ENCODE data around the gene ZC3H18. TPM values are rescaled to one million over a fixed set of nuclear protein-coding genes. Genes with fewer than 3 reads are reported as not detected.

ZC3H18 gene
- total RNA-seq, 1 experiment from 2014 or later = 40.5 TPM

GRCh38 chr16:88548131-88548874 is 21.9 kb upstream of the ZC3H18 start:
- H3K36me3 Mint-ChIP-seq (ENCODE audit: insufficient read depth, unreplicated experiment) = no peaks in the 10 kb centered on the region
- no TSS peak for BruUV-seq (replicated peaks)
- no peak overlapping the region for H3K4me3 Mint-ChIP-seq (ENCODE audit: unreplicated experiment)
- no peak for DNase-seq (ENCODE audit: unreplicated experiment)
- no peak overlapping the region for H3K27ac Mint-ChIP-seq (ENCODE audit: low read depth, unreplicated experiment)
- no peak for TF ChIP-seq CTCF (IDR thresholded peaks at IDR 0.05; ENCODE audit: unreplicated experiment)
- peaks cover 6% of the 10 kb centered on the region for H3K9me3 Mint-ChIP-seq (ENCODE audit: unreplicated experiment)
- CTCF ChIA-PET = interaction anchor here (1.0 kb wide), 1 partner anchor 13 kb away, joined by 3 read pairs; no protein-coding TSS in a partner anchor
- peaks cover 28% of the 10 kb centered on the region for H3K27me3 Mint-ChIP-seq (ENCODE audit: insufficient read depth, unreplicated experiment)
- H3K4me1 Mint-ChIP-seq (ENCODE audit: insufficient read depth, unreplicated experiment) = no peaks in the 10 kb centered on the region
- intact Hi-C loops (cut with micrococcal nuclease) = no loop called here
- POLR2A ChIA-PET = no interaction called here

GRCh38 chr16:88548985-88549384 is 21.2 kb upstream of the ZC3H18 start:
- TF ChIP-seq CTCF (IDR thresholded peaks at IDR 0.05; ENCODE audit: unreplicated experiment) = no peak
- ChIA-PET CTCF (interaction anchor here (1.0 kb wide), 1 partner anchor 12 kb away, joined by 3 read pairs; no protein-coding TSS in a partner anchor), POLR2A (no interaction called here)
- Mint-ChIP-seq H3K4me1 (ENCODE audit: insufficient read depth, unreplicated experiment) (no peaks in the 10 kb centered on the region), H3K27me3 (ENCODE audit: insufficient read depth, unreplicated experiment) (peaks cover 28% of the 10 kb centered on the region), H3K4me3 (ENCODE audit: unreplicated experiment) (no peak overlapping the region), H3K9me3 (ENCODE audit: unreplicated experiment) (no peaks in the 10 kb centered on the region), H3K27ac (ENCODE audit: low read depth, unreplicated experiment) (no peak overlapping the region), H3K36me3 (ENCODE audit: insufficient read depth, unreplicated experiment) (no peaks in the 10 kb centered on the region)
- no peak for DNase-seq (ENCODE audit: unreplicated experiment)
- BruUV-seq (replicated peaks) = no TSS peak
- intact Hi-C loops (cut with micrococcal nuclease) = no loop called here

GRCh38 chr16:88549671-88550245 is 20.4 kb upstream of the ZC3H18 start:
- Mint-ChIP-seq H3K4me3 (ENCODE audit: unreplicated experiment) (no peak overlapping the region), H3K4me1 (ENCODE audit: insufficient read depth, unreplicated experiment) (no peaks in the 10 kb centered on the region), H3K36me3 (ENCODE audit: insufficient read depth, unreplicated experiment) (no peaks in the 10 kb centered on the region), H3K9me3 (ENCODE audit: unreplicated experiment) (no peaks in the 10 kb centered on the region), H3K27ac (ENCODE audit: low read depth, unreplicated experiment) (no peak overlapping the region), H3K27me3 (ENCODE audit: insufficient read depth, unreplicated experiment) (peaks cover 28% of the 10 kb centered on the region)
- no TSS peak for BruUV-seq (replicated peaks)
- no peak for TF ChIP-seq CTCF (IDR thresholded peaks at IDR 0.05; ENCODE audit: unreplicated experiment)
- POLR2A ChIA-PET = interaction anchor here (0.6 kb wide), 1 partner anchor 688 kb away, joined by 3 read pairs; no protein-coding TSS in a partner anchor
- intact Hi-C loops (cut with micrococcal nuclease) = no loop called here
- CTCF ChIA-PET = interaction anchor here (1.3 kb wide), 1 partner anchor 14 kb away, joined by 4 read pairs; no protein-coding TSS in a partner anchor
- no peak for DNase-seq (ENCODE audit: unreplicated experiment)

- no peak for DNase-seq (ENCODE audit: unreplicated experiment)
- Mint-ChIP-seq H3K27ac (ENCODE audit: low read depth, unreplicated experiment) (no peak overlapping the region), H3K4me1 (ENCODE audit: insufficient read depth, unreplicated experiment) (no peaks in the 10 kb centered on the region), H3K9me3 (ENCODE audit: unreplicated experiment) (no peaks in the 10 kb centered on the region), H3K4me3 (ENCODE audit: unreplicated experiment) (no peak overlapping the region), H3K36me3 (ENCODE audit: insufficient read depth, unreplicated experiment) (no peaks in the 10 kb centered on the region), H3K27me3 (ENCODE audit: insufficient read depth, unreplicated experiment) (peaks cover 27% of the 10 kb centered on the region)
- ChIA-PET CTCF (interaction anchor here (1.3 kb wide), 1 partner anchor 14 kb away, joined by 4 read pairs; no protein-coding TSS in a partner anchor), POLR2A (no interaction called here)
- no peak for TF ChIP-seq CTCF (IDR thresholded peaks at IDR 0.05; ENCODE audit: unreplicated experiment)
- intact Hi-C loops (cut with micrococcal nuclease) = no loop called here
- BruUV-seq (replicated peaks) = no TSS peak
These were observed 19.9 kb upstream of the ZC3H18 start for GRCh38 chr16:88550246-88550661.

Measured in MCF 10A (cell line).